GM12892 (cell line): ENCODE results near the gene MIB1.

Source experiments
- POLR2A ChIP-seq: IDR thresholded peaks from 2 replicates; pipeline ENCODE4 v1.6.1; 2011; ENCODE audit warnings: low read depth, low read length, control low read depth
- POLR2AphosphoS5 ChIP-seq: IDR thresholded peaks from 2 replicates; pipeline ENCODE4 v1.6.1; 2011; ENCODE audit warnings: low read depth, low read length, control low read depth

DNA sequence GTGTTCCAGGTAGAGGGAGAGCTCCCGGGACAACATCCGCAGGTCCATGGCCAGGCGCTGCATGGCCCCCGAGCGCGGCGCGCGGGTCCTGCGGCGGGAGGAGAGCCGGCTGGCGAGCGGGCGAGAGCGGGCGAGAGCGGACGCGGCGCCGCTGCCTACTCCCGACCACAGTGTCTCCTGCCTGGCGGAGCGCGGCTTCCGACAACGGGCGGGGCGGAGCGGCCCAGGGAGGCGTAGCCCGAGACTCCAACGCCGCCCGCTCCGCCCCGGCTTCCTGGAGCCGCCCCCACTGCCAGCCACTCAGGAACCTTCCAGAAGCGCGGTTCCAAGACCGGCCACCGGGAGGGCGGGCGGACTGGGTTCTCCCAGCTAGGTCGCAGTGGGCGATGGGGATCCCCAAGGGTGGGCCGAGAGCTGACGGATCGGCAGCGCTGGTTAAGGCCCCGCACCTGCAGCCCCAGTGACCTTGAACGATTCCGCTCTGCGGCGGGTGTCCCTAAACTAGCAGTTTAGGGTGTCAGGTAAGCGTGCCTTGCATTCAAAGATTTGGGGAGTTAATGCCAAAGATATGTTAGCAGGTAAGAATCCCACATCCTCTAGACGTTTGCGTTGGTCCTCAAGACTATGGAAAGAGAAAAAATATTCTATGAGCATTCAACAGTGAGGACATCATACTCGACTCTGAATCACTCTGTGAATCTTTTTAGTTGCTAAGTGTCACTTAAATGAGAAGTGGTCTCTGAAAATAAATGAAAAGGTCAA is 35.8 kb upstream of the MIB1 start, which contains the start of gene ABHD3:
- TF ChIP-seq POLR2AphosphoS5 (peak; percentile 82), POLR2A (peak; percentile 91; the same call in 1 of the 2 replicates)
